BJ (cell line): ENCODE data around the gene AP2B1. TPM values are rescaled to one million over a fixed set of nuclear protein-coding genes. Genes with fewer than 3 reads are reported as not detected.

Experiments
- CTCF ChIA-PET: fragments of 350-600 bp; formaldehyde crosslinking; extraction: SDS; loops from one replicate; lab custom pipeline; 2021; ENCODE audit warnings: antibody characterized with exemption, inconsistent platforms; lab: Yijun Ruan, JAX
- POLR2A ChIA-PET: fragments of 300-600 bp; sonication (Branson Sonifier 250); formaldehyde crosslinking; extraction: SDS; loops from one replicate; lab custom pipeline; 2021; ENCODE audit warnings: antibody characterized with exemption; lab: Charles Lee
- DNase-seq: peaks from one replicate; pipeline ENCODE4 v3.0.0-alpha.2; 2011; ENCODE audit warnings: low read depth
- H3K27me3 ChIP-seq: 2 replicates; pipeline ENCODE4 v1.6.0; 2011; ENCODE audit warnings: low read length; ENCODE audit not compliant: control insufficient read depth, insufficient read depth
- H3K36me3 ChIP-seq: 2 replicates; pipeline ENCODE4 v1.5.1; 2011; ENCODE audit warnings: low read length; ENCODE audit not compliant: control insufficient read depth, insufficient read depth
- H3K4me3 ChIP-seq: 2 replicates; pipeline ENCODE4 v1.5.1; 2011; ENCODE audit warnings: low read depth, mild to moderate bottlenecking, control low read depth, low read length
- CTCF ChIP-seq: IDR thresholded peaks from 2 replicates; pipeline ENCODE4 v1.5.1; 2011; ENCODE audit warnings: low read depth, mild to moderate bottlenecking, control low read depth, inconsistent platforms, low read length, moderate library complexity; ENCODE audit not compliant: insufficient read depth
- polyA plus RNA-seq: library from polyadenylated mRNA; depleted of rRNA; stranded (reverse); fragments of >200 nt; gene quantifications from 2 replicates; pipeline ENCODE4 v1.2.3, GENCODE V29; 2011

The AP2B1 gene
- polyA plus RNA-seq, 1 experiment, result 122 TPM

GRCh38 chr17:35641032-35641431, 53.9 kb downstream of the AP2B1 start:
- Histone ChIP-seq H3K36me3 (peaks cover 8% of the 10 kb centered on the region), H3K4me3 (no peak overlapping the region), H3K27me3 (no peaks in the 10 kb centered on the region)
- ChIA-PET POLR2A (interaction anchor here (0.7 kb wide), 1 partner anchor 62 kb away, joined by 3 read pairs; no protein-coding TSS in a partner anchor), CTCF (interaction anchor here (2.6 kb wide), 1 partner anchor 107 kb away, joined by 10 read pairs; no protein-coding TSS in a partner anchor)
- no peak for DNase-seq
- TF ChIP-seq CTCF, result no peak

GRCh38 chr17:35645923-35646322, 58.8 kb downstream of the AP2B1 start:
- DNase-seq, result no peak
- no peak for TF ChIP-seq CTCF
- ChIA-PET CTCF (no interaction called here), POLR2A (no interaction called here)
- H3K36me3 ChIP-seq, result peaks cover 5% of the 10 kb centered on the region
- no peak overlapping the region for H3K4me3 ChIP-seq
- H3K27me3 ChIP-seq, result no peaks in the 10 kb centered on the region

GRCh38 chr17:35651467-35651866, 64.3 kb downstream of the AP2B1 start:
- ChIA-PET POLR2A (no interaction called here), CTCF (interaction anchor here (1.1 to 1.4 kb wide), 2 partner anchors 14 to 15 kb away, joined by 3 read pairs; no protein-coding TSS in a partner anchor)
- Histone ChIP-seq H3K4me3 (no peak overlapping the region), H3K27me3 (no peaks in the 10 kb centered on the region), H3K36me3 (peaks cover 3% of the 10 kb centered on the region; the same call in 1 of the 2 replicates)
- TF ChIP-seq CTCF, result no peak
- no peak for DNase-seq

GRCh38 chr17:35653619-35654361, 66.7 kb downstream of the AP2B1 start:
- H3K36me3 ChIP-seq, result peaks cover 3% of the 10 kb centered on the region; the same call in 1 of the 2 replicates
- DNase-seq, result no peak
- no peaks in the 10 kb centered on the region for H3K27me3 ChIP-seq
- no peak for TF ChIP-seq CTCF
- POLR2A ChIA-PET, result interaction anchor here (0.7 kb wide), 1 partner anchor 129 kb away, joined by 8 read pairs; no protein-coding TSS in a partner anchor
- H3K4me3 ChIP-seq, result no peak overlapping the region
- CTCF ChIA-PET, result interaction anchor here (1.1 kb wide), 1 partner anchor 151 kb away, joined by 4 read pairs; no protein-coding TSS in a partner anchor

GRCh38 chr17:35655303-35655702, 68.2 kb downstream of the AP2B1 start:
- H3K27me3 ChIP-seq, result no peaks in the 10 kb centered on the region
- no peak overlapping the region for H3K4me3 ChIP-seq
- H3K36me3 ChIP-seq, result peaks cover 3% of the 10 kb centered on the region; the same call in 1 of the 2 replicates
- no peak for TF ChIP-seq CTCF
- ChIA-PET POLR2A (interaction anchor here (0.6 kb wide), 1 partner anchor 56 kb away, joined by 18 read pairs; no protein-coding TSS in a partner anchor), CTCF (no interaction called here)
- no peak for DNase-seq
